WERI-Rb-1 (cell line): ENCODE data around the gene AJAP1.

Experiments
- DNase-seq: peaks from one replicate; pipeline ENCODE4 v3.0.0-alpha.2; 2020
- H3K27ac ChIP-seq: fragments of 250-450 bp; sonication (Bioruptor Pico); 2 replicates; pipeline ENCODE4 v1.5.1; 2020; ENCODE audit warnings: mild to moderate bottlenecking, moderate library complexity
- H3K27me3 ChIP-seq: fragments of 250-450 bp; sonication (Bioruptor Pico); 2 replicates; pipeline ENCODE4 v1.5.1; 2021; ENCODE audit warnings: mild to moderate bottlenecking, low read depth, moderate library complexity; ENCODE audit not compliant: insufficient read depth, severe bottlenecking
- H3K36me3 ChIP-seq: fragments of 250-450 bp; sonication (Bioruptor Pico); 2 replicates; pipeline ENCODE4 v1.5.1; 2020; ENCODE audit warnings: mild to moderate bottlenecking, moderate library complexity
- H3K4me3 ChIP-seq: 2 replicates; pipeline ENCODE4 v1.5.1; 2011; ENCODE audit warnings: low read depth, mild to moderate bottlenecking, control low read depth, low read length
- H3K9me3 ChIP-seq: fragments of 250-450 bp; sonication (Bioruptor Pico); 2 replicates; pipeline ENCODE4 v1.5.1; 2021; ENCODE audit warnings: mild to moderate bottlenecking, moderate library complexity; ENCODE audit not compliant: severe bottlenecking
- TF ChIP-seq, protein P1 (sequence below): IDR thresholded peaks from 2 replicates; pipeline ENCODE4 v1.5.1; 2011; ENCODE audit warnings: low read depth, mild to moderate bottlenecking, control low read depth, inconsistent platforms, low read length

AJAP1 gene

DNA sequence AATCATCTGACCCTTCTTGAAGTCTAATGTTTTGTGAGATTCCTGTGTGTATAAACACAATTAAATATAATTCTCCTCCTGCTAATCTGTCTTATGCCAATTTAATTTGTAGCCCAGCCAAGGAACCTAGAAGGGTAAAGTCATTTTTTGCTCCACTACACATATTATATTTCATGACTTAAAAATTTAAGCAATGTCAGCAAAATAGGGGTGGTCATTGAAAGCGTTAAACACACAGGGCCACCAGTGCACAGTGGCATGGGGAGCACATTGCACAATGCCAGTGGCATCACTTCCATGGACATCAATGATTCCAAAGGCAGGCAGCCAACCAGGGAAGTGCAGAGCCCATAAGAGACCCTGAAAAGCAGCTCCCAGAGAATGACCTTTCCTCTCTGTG lies 166.1 kb downstream of the AJAP1 start:
- Histone ChIP-seq H3K27ac (no peak overlapping the region), H3K36me3 (no peaks in the 10 kb centered on the region), H3K27me3 (peaks cover 60% of the 10 kb centered on the region), H3K4me3 (no peak overlapping the region), H3K9me3 (peaks cover 3% of the 10 kb centered on the region)
- no peak for DNase-seq
- TF ChIP-seq, protein P1, sequence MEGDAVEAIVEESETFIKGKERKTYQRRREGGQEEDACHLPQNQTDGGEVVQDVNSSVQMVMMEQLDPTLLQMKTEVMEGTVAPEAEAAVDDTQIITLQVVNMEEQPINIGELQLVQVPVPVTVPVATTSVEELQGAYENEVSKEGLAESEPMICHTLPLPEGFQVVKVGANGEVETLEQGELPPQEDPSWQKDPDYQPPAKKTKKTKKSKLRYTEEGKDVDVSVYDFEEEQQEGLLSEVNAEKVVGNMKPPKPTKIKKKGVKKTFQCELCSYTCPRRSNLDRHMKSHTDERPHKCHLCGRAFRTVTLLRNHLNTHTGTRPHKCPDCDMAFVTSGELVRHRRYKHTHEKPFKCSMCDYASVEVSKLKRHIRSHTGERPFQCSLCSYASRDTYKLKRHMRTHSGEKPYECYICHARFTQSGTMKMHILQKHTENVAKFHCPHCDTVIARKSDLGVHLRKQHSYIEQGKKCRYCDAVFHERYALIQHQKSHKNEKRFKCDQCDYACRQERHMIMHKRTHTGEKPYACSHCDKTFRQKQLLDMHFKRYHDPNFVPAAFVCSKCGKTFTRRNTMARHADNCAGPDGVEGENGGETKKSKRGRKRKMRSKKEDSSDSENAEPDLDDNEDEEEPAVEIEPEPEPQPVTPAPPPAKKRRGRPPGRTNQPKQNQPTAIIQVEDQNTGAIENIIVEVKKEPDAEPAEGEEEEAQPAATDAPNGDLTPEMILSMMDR, result no peak

DNA sequence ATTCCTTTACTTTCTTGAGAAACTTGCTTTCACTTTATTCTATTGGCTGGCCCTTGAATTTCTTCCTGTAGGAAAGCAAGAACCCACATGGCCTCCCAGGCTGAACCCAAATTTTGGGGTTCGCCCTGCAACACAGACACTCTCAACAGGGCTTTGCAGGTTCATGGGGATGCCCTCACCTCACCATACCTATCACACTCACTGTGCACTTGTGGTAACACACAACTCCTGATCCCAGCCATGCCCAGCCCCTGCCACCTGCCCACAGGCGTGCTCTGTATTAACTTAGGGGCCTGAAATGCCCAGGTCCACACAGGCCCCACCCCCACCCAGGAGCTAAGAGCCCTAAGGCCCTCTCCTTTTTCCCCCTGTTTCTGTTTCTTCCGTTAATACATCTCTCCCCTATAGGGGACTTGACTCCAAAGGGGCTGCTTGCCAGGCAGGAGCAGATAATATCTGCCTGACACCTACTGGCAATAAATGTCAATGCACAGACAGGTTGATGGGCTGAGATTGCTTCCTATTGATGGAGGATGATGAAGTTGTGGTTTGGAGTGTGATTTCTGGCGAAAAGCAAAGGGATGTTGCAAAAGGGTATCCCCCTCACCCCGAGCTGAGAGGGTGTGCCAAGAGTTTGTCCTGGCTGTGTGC lies 171.5 kb downstream of the AJAP1 start:
- Histone ChIP-seq H3K36me3 (no peaks in the 10 kb centered on the region), H3K27ac (no peak overlapping the region), H3K27me3 (peaks cover 86% of the 10 kb centered on the region), H3K4me3 (no peak overlapping the region), H3K9me3 (no peaks in the 10 kb centered on the region)
- DNase-seq, result peak; percentile 39
- TF ChIP-seq, protein P1, result peak; percentile 65

DNA sequence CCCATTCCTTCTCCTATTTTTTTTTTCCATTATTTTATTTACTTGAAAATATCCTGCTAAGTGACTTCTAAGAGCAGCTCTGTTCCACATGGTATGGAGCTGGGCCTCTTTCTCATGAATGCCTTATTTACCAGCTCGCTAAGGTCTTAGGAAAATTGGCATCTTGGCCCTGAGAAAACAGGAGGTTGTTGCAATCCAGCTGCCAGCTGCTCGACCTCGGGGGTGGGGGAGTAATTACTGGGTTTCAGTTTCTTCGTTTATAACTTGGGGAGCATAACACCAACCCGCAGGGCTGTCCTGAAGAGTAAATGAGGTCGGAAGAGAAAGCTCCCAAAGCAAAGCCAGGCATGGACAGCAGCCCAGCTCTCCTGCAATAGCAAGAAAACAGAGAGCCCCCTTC lies 176.3 kb downstream of the AJAP1 start:
- no peaks in the 10 kb centered on the region for H3K9me3 ChIP-seq
- H3K27ac ChIP-seq, result no peak overlapping the region
- DNase-seq, result no peak
- peaks cover 71% of the 10 kb centered on the region for H3K27me3 ChIP-seq
- no peak overlapping the region for H3K4me3 ChIP-seq
- H3K36me3 ChIP-seq, result no peaks in the 10 kb centered on the region
- TF ChIP-seq, protein P1, result no peak

DNA sequence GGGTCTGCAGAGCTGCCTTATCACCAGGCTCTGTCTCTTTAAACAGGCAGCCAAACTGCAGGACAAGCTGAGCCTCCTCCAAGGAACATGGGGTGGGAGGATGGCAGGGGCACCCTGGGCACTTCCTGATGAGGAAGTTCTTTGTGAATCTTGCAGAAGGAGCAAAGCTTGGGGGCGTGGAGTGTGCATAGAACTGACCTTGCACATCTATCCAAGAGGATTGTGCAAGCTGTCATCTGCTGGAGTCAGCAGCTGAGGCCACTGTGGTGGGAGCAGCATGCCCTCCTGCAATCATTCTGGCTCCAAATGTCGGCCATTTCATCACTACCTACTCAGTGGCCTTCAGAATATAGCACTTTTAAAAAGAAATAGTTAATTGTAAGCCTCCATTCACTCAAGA lies 182.2 kb downstream of the AJAP1 start:
- Histone ChIP-seq H3K36me3 (no peaks in the 10 kb centered on the region), H3K4me3 (no peak overlapping the region), H3K27ac (no peak overlapping the region), H3K9me3 (peaks cover 3% of the 10 kb centered on the region), H3K27me3 (peaks cover 51% of the 10 kb centered on the region)
- no peak for DNase-seq
- TF ChIP-seq, protein P1, result no peak

DNA sequence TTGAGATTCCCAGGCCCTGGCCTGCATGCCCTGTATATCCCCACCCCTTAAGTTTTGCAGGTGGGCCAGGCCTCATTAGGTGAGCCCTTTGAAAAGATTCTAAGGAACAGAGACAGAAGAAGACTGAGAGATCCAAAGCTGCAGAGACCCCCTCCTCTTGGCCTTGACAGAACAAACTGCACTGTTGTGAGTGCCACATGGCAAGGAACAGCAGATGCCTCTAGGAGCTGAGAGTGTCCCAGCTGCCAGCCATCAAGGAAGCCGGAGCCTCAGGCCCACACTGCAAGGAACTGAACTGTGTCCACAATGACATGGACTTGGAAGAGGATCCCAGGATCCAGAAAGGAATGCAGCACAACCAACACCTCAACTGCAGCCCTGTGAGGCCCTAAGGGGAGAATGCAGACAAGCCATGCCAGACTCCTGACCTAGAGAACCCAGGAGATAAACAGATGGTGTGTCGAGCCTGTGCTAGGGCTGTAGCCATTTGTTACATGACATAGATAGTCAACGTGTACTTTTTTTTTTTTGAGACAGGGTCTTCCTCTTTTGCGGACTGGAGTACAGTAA lies 182.7 kb downstream of the AJAP1 start:
- peaks cover 55% of the 10 kb centered on the region for H3K27me3 ChIP-seq
- no peaks in the 10 kb centered on the region for H3K36me3 ChIP-seq
- TF ChIP-seq, protein P1, result no peak
- peaks cover 3% of the 10 kb centered on the region for H3K9me3 ChIP-seq
- no peak for DNase-seq
- no peak overlapping the region for H3K4me3 ChIP-seq
- no peak overlapping the region for H3K27ac ChIP-seq

DNA sequence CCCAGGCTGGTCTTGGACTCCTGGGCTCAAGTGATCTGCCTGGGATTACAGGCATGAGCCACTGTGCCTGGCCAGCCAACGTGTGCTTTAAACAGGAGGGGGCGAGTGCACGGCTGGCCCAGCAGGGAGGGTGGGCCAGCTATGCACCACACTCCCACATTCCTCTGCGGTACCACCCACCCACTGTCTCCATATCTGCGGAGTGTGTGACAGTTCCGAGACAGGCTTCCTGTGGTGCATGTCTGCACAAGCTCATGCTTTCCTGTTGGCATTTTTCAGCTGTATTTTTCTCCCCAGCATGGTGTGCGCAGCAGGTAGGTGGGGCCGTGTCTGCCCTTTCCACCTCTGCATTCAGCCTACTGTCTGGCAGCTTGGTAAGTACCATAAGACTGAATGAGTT lies 183.3 kb downstream of the AJAP1 start:
- no peak for DNase-seq
- no peak overlapping the region for H3K27ac ChIP-seq
- peaks cover 60% of the 10 kb centered on the region for H3K27me3 ChIP-seq
- H3K4me3 ChIP-seq, result no peak overlapping the region
- TF ChIP-seq, protein P1, result no peak
- no peaks in the 10 kb centered on the region for H3K36me3 ChIP-seq
- H3K9me3 ChIP-seq, result peaks cover 3% of the 10 kb centered on the region
